Type B pancreatic cell (in vitro differentiated cells): ENCODE measurements around the gene SNED1. TPM values are rescaled to one million over a fixed set of nuclear protein-coding genes. Genes with fewer than 3 reads are reported as not detected.
A peak's percentile ranks its signal among the peaks of the same experiment; 100 is the strongest.

ENCODE experiments used
- DNase-seq: peaks from one replicate; pipeline ENCODE4 v3.0.0; 2021; ENCODE audit warnings: mixed read lengths; ENCODE audit not compliant: unreplicated experiment; ENCODE audit errors: extremely low spot score
- H3K27ac Mint-ChIP-seq: 2 replicates; pipeline ENCODE4 v1.8.0; 2021; ENCODE audit warnings: mild to moderate bottlenecking, mixed read lengths
- H3K27me3 Mint-ChIP-seq: 2 replicates; pipeline ENCODE4 v1.8.0; 2021; ENCODE audit warnings: mixed read lengths
- H3K36me3 Mint-ChIP-seq: 2 replicates; pipeline ENCODE4 v1.8.0; 2021; ENCODE audit warnings: mixed read lengths
- H3K4me1 Mint-ChIP-seq: one replicate; pipeline ENCODE4 v1.8.0; 2021; ENCODE audit warnings: mixed read lengths; ENCODE audit not compliant: unreplicated experiment
- H3K4me3 Mint-ChIP-seq: 2 replicates; pipeline ENCODE4 v1.8.0; 2021; ENCODE audit warnings: mild to moderate bottlenecking, mixed read lengths
- H3K9me3 Mint-ChIP-seq: 2 replicates; pipeline ENCODE4 v1.8.0; 2021; ENCODE audit warnings: mixed read lengths
- total RNA-seq: library from RNA; stranded (reverse); gene quantifications from 2 replicates; pipeline ENCODE4 v1.2.1, GENCODE V29; 2021; ENCODE audit warnings: low replicate concordance
- TF ChIP-seq, protein P1 (sequence below): fragments of 200-600 bp; sonication (generic); conservative IDR thresholded peaks from 2 replicates; pipeline ENCODE4 v1.5.0; 2021; ENCODE audit warnings: antibody characterized with exemption, mild to moderate bottlenecking

Gene SNED1
- total RNA-seq, 1 donor from 2014 or later: 140 TPM

DNA sequence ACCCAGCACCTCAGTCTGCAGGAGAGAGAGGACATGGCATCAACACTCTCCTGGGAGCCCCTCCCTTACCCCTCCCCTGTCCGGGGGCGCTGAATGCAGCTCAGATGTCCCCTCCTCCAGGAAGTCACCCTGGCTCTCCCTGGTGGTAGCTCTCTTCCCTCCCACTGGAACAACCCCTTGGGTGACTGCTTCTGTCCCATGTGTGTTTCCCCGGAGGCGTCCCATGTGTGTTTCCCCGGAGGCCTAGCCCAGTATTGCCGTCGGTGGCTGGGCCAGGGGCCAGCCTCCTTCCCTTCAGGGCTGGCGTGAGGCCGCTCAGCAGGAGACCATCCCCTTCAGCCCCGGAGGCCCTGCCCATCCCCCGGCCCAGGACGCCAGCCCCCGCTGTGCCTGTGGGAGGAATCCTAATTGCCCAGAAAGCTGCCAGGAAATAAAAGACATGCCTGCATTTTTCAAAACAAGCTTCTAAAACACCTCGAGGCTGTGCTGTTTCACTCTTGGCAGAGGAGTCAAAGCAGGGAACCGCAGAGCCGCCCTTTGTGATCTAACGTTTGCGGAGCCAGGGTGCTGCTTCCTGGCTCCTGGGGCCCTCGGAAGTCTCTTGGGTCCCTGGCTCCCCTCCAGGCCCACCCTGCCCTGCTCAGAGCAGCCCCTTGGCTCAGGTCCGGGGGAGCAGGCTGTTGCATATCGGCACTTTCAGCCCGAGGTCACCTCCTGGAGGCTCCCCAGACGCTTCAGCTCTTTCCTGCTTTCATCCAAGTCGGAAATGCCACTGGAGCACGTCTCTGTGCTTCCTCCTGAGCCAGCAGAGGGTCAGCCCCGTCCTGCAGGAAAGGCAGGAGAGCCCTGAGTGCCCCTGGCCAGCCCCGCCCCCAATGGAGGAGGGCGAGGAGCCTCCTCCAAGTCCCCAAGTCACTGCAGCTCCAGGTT is 11.4 kb downstream of the SNED1 start:
- TF ChIP-seq, protein P1, sequence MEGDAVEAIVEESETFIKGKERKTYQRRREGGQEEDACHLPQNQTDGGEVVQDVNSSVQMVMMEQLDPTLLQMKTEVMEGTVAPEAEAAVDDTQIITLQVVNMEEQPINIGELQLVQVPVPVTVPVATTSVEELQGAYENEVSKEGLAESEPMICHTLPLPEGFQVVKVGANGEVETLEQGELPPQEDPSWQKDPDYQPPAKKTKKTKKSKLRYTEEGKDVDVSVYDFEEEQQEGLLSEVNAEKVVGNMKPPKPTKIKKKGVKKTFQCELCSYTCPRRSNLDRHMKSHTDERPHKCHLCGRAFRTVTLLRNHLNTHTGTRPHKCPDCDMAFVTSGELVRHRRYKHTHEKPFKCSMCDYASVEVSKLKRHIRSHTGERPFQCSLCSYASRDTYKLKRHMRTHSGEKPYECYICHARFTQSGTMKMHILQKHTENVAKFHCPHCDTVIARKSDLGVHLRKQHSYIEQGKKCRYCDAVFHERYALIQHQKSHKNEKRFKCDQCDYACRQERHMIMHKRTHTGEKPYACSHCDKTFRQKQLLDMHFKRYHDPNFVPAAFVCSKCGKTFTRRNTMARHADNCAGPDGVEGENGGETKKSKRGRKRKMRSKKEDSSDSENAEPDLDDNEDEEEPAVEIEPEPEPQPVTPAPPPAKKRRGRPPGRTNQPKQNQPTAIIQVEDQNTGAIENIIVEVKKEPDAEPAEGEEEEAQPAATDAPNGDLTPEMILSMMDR: no peak
- H3K4me1 Mint-ChIP-seq: peaks cover 17% of the 10 kb centered on the region
- peaks cover 22% of the 10 kb centered on the region for H3K36me3 Mint-ChIP-seq
- peak; percentile 72 for DNase-seq
- peak overlapping the region; percentile 59 for H3K4me3 Mint-ChIP-seq
- peaks cover 13% of the 10 kb centered on the region for H3K9me3 Mint-ChIP-seq
- H3K27me3 Mint-ChIP-seq: no peaks in the 10 kb centered on the region
- no peak overlapping the region for H3K27ac Mint-ChIP-seq

DNA sequence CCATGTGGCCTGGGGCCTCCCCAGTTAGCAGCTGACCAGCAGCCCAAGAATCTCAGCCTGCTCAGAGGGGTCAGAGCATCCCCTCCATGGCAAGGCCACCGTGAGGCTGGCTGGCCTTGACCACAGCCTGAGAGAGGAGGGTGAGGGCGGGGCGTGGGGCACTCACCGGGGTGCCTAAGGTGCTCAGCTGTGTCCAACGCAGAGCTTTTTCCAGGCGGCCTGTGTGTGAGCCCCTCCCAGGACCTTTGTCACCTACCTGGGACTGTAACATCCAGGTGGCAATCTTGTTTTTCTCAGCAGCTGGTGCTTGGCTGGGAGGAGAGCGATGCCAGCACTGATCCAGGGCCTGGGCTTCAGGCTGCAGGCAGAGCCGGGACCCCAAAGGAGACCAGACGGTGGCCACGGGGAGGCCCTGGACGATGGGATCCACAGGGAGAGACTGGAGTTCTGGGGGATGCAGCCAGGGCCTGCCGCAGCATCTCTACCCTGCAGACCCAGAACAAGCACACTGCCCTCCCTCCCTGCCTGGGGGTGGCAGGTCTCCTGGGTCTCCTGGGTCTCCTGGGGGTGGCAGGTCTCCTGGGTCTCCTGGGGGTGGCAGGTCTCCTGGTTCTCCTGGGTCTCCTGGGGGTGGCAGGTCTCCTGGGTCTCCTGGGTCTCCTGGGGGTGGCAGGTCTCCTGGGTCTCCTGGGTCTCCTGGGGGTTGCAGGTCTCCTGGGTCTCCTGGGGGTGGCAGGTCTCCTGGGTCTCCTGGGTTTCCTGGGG is 12.3 kb downstream of the SNED1 start:
- Mint-ChIP-seq H3K9me3 (peaks cover 8% of the 10 kb centered on the region), H3K4me1 (peaks cover 17% of the 10 kb centered on the region), H3K27me3 (no peaks in the 10 kb centered on the region), H3K27ac (no peak overlapping the region), H3K4me3 (no peak overlapping the region), H3K36me3 (peaks cover 25% of the 10 kb centered on the region)
- peak; percentile 64 for DNase-seq
- TF ChIP-seq, protein P1: no peak

DNA sequence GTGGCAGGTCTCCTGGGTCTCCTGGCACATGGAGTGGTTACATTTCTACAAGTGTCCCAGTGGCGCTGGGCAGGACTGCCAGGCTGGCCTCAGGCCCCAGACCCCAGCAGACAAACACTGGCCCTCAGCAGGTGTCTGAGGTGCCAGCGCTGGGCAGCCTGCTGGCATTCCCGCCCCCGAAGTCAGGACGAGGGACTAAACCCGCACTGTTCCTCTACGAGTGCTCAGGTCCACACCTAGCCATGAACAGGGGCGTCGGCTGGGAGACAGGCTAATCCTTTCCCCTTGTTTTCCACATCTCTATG is 12.8 kb downstream of the SNED1 start:
- Mint-ChIP-seq H3K27ac (no peak overlapping the region), H3K4me1 (peaks cover 17% of the 10 kb centered on the region), H3K9me3 (peaks cover 3% of the 10 kb centered on the region), H3K4me3 (no peak overlapping the region), H3K36me3 (peaks cover 20% of the 10 kb centered on the region), H3K27me3 (no peaks in the 10 kb centered on the region)
- peak; percentile 47 for DNase-seq
- TF ChIP-seq, protein P1: no peak

DNA sequence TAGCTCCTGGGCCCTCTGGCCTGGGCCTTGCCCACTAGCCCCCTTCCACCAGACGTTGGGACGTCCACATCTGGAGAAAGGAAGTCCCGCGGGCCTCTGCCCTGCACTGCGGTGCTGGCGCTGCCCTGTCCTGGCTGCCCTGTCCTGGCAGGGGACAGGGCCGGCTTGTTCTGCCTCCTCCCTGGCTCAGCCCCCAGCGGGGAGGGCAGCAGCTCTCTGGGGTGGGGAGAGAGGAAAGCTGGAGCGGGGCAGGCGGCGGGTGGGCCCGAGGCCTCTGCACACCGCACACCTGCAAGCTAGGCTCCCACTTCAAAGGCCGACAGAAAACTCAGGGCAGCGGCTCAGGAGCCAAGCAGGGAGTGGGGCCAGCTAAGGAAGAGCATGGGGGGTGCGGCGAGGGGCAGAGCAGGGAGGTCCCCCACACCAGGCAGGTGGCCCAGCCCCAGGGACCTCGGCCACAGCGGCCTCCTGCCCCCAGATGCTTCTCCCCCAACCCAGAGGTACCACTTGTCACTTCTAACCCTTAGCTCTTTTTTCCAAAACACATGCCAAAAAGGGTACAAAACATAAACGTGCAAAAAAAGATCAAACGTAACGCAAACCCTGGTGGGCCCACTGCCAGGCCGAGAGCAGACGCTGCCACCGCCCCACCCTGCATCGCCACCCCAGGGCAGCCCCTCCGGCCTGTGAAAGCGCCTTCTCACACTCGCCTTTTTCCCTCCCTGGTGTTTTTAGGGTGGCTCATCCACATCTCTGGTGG is 13.5 kb downstream of the SNED1 start:
- DNase-seq: peak; percentile 60

DNA sequence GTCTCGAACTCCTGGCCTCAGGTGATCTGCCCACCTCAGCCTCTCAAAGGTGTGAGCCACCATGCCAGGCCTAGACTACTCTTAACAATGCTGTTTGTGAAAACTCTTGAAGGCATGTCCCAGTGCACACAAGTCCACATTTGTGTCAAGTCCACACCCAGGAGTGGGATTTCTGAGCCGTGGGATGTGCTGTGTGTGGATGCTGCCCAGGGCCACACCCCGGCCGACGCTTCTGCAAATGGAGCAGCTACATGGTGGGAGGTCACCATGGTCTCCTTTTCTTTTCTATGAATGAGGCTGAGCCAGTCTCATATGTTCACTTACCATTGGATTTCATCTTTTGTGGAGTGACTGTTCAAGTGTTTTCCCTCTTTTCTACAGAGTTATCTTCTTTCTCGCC is 15.8 kb downstream of the SNED1 start:
- H3K27me3 Mint-ChIP-seq: no peaks in the 10 kb centered on the region
- H3K9me3 Mint-ChIP-seq: no peaks in the 10 kb centered on the region
- TF ChIP-seq, protein P1: no peak
- peaks cover 15% of the 10 kb centered on the region for H3K36me3 Mint-ChIP-seq
- H3K27ac Mint-ChIP-seq: no peak overlapping the region
- H3K4me3 Mint-ChIP-seq: no peak overlapping the region
- peak; percentile 37 for DNase-seq
- peaks cover 1% of the 10 kb centered on the region for H3K4me1 Mint-ChIP-seq

More for the DNA sequence above, 13.5 kb downstream of the SNED1 start:
- no peak overlapping the region for H3K27ac Mint-ChIP-seq
- H3K27me3 Mint-ChIP-seq: no peaks in the 10 kb centered on the region
- H3K36me3 Mint-ChIP-seq: peaks cover 16% of the 10 kb centered on the region
- no peak overlapping the region for H3K4me3 Mint-ChIP-seq
- no peaks in the 10 kb centered on the region for H3K9me3 Mint-ChIP-seq
- H3K4me1 Mint-ChIP-seq: peaks cover 13% of the 10 kb centered on the region
- TF ChIP-seq, protein P1: no peak
